ENCODE data around the gene USP49.
A peak's percentile ranks its signal among the peaks of the same experiment; 100 is the strongest.

Gene USP49

DNA sequence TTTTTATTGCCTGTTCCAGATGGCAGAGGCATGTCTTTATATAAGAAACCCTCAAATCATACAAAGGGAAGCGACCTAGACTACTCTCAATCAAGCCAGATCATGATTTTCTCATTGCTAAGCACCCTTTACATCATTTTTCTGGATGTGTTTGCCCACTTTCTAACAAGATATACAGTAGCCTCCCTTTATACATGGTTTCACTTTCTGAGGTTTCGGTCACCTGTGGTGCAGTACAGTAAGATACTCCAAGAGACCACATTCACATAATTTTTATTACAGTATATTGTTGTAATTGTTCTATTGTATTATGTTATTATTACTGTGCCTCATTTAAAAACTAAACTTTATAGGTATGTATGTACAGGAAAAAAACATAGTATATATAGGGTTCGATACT lies 84.1 kb downstream of the USP49 start:
- H3K9me3 ChIP-seq (ENCODE audit: insufficient read depth, low read length) = no peaks in the 10 kb centered on the region
- no peak overlapping the region for H3K4me2 ChIP-seq (ENCODE audit: low read depth, low read length, poor library complexity, severe bottlenecking)
- no peaks in the 10 kb centered on the region for H3K36me3 ChIP-seq (ENCODE audit: low read length)
- H2AFZ ChIP-seq (ENCODE audit: low read depth, low read length, severe bottlenecking) = no peak overlapping the region
- H3F3A ChIP-seq (ENCODE audit: insufficient read depth) = peaks cover 5% of the 10 kb centered on the region; the same call in 1 of the 2 replicates
- TF ChIP-seq EZH2phosphoT487 (conservative IDR thresholded peaks at IDR 0.05; ENCODE audit: low read length) = no peak
- TF ChIP-seq, protein P1, sequence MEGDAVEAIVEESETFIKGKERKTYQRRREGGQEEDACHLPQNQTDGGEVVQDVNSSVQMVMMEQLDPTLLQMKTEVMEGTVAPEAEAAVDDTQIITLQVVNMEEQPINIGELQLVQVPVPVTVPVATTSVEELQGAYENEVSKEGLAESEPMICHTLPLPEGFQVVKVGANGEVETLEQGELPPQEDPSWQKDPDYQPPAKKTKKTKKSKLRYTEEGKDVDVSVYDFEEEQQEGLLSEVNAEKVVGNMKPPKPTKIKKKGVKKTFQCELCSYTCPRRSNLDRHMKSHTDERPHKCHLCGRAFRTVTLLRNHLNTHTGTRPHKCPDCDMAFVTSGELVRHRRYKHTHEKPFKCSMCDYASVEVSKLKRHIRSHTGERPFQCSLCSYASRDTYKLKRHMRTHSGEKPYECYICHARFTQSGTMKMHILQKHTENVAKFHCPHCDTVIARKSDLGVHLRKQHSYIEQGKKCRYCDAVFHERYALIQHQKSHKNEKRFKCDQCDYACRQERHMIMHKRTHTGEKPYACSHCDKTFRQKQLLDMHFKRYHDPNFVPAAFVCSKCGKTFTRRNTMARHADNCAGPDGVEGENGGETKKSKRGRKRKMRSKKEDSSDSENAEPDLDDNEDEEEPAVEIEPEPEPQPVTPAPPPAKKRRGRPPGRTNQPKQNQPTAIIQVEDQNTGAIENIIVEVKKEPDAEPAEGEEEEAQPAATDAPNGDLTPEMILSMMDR (IDR thresholded peaks at IDR 0.05; ENCODE audit: insufficient read depth, low read length, poor library complexity, severe bottlenecking) = no peak
- no peak overlapping the region for H3K9ac ChIP-seq (ENCODE audit: low read length)
- no peaks in the 10 kb centered on the region for H3K79me2 ChIP-seq (ENCODE audit: insufficient read depth, low read length)
- H3K27ac ChIP-seq (ENCODE audit: low read depth, low read length) = no peak overlapping the region
- no peaks in the 10 kb centered on the region for H4K20me1 ChIP-seq (ENCODE audit: low read depth, low read length)
- no peaks in the 10 kb centered on the region for H3K27me3 ChIP-seq (ENCODE audit: low read length)
- H3K4me3 ChIP-seq (ENCODE audit: insufficient read depth, low read length, poor library complexity, severe bottlenecking) = no peak overlapping the region
- no peaks in the 10 kb centered on the region for H3K9me2 ChIP-seq (replicated peaks; ENCODE audit: insufficient read depth, low read length)

DNA sequence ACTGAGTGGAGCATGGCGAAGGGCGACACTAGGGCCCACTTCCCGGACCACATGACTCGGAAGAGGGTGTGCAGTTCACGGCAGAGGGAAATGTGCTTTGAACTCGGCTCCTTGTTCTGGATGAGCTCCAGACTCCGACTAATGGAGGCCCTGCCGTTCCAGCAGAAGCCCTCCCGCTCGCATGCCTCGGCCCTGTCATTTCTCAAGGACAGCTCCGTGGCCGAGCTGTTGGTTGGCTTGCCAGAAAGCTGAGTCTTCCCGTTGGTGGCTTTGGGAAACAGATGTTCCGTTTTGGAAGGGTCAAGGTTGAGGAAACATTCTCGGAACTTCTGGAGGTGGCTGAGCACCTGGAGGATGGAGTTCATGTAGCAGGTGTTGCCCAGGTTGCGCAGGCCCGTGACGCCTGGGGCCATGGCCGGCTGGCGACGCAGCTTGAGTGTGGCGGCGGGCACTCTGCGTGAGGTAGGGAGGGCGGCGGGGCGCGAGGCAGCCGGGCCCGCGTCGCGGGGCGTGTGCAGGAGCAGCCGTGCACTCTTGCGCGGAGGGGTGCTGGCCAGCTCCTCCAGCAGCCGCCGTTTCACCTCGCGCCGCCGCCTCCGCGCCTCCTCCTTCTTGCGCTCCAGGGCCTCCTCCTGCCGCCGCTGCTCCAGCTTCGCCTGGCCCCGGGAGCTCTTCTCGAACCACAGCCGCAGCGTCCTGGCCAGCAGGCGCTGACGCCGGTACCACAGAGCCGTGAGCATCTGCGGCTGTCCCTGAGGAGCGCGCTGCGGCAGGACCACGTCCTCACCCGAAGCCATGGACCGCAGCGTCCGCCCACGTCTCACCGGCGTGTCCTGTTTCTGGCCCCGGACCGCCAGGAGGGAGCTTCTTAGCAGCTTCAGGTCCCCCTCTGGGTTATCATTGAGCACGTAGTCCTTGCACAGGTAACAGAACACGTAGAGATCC lies 89.1 kb downstream of the USP49 start:
- peaks cover 9% of the 10 kb centered on the region; the same call in 1 of the 2 replicates for H3F3A ChIP-seq (ENCODE audit: insufficient read depth)
- H4K20me1 ChIP-seq (ENCODE audit: low read depth, low read length) = no peaks in the 10 kb centered on the region
- no peaks in the 10 kb centered on the region for H3K27me3 ChIP-seq (ENCODE audit: low read length)
- H3K36me3 ChIP-seq (ENCODE audit: low read length) = peaks cover 7% of the 10 kb centered on the region; the same call in 1 of the 2 replicates
- H3K4me3 ChIP-seq (ENCODE audit: insufficient read depth, low read length, poor library complexity, severe bottlenecking) = no peak overlapping the region
- TF ChIP-seq EZH2phosphoT487 (conservative IDR thresholded peaks at IDR 0.05; ENCODE audit: low read length) = no peak
- TF ChIP-seq, protein P1 (IDR thresholded peaks at IDR 0.05; ENCODE audit: insufficient read depth, low read length, poor library complexity, severe bottlenecking) = no peak
- H3K9me3 ChIP-seq (ENCODE audit: insufficient read depth, low read length) = no peaks in the 10 kb centered on the region
- no peak overlapping the region for H2AFZ ChIP-seq (ENCODE audit: low read depth, low read length, severe bottlenecking)
- no peaks in the 10 kb centered on the region for H3K9me2 ChIP-seq (replicated peaks; ENCODE audit: insufficient read depth, low read length)
- no peaks in the 10 kb centered on the region for H3K79me2 ChIP-seq (ENCODE audit: insufficient read depth, low read length)
- H3K9ac ChIP-seq (ENCODE audit: low read length) = no peak overlapping the region
- no peak overlapping the region for H3K4me2 ChIP-seq (ENCODE audit: low read depth, low read length, poor library complexity, severe bottlenecking)
- H3K27ac ChIP-seq (ENCODE audit: low read depth, low read length) = no peak overlapping the region

DNA sequence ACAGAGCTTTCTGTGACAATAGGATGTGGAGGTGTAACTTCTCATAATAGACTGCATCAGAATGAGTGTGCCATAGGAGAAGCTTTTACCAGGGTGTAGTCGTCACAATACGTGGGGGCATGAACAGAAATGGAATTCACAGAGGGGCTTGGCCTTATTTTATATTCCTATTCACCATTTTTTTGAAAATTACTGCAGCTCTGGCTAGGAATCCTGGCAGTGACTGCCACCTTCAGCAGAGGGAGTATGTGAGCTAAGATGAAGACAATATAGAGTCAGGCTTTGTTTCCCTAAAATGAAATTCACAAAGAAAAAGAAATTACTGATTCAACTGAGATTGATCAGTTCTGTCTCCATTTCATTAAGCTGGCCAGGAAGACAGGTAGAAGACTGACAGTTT lies 93.8 kb downstream of the USP49 start:
- Histone ChIP-seq H3K27me3 (ENCODE audit: low read length) (no peaks in the 10 kb centered on the region), H3K79me2 (ENCODE audit: insufficient read depth, low read length) (no peaks in the 10 kb centered on the region), H3K9ac (ENCODE audit: low read length) (no peak overlapping the region), H3K4me2 (ENCODE audit: low read depth, low read length, poor library complexity, severe bottlenecking) (no peak overlapping the region), H3K9me3 (ENCODE audit: insufficient read depth, low read length) (no peaks in the 10 kb centered on the region), H2AFZ (ENCODE audit: low read depth, low read length, severe bottlenecking) (no peak overlapping the region), H3K4me3 (ENCODE audit: insufficient read depth, low read length, poor library complexity, severe bottlenecking) (no peak overlapping the region), H3F3A (ENCODE audit: insufficient read depth) (peaks cover 7% of the 10 kb centered on the region; the same call in 1 of the 2 replicates), H3K36me3 (ENCODE audit: low read length) (peaks cover 7% of the 10 kb centered on the region; the same call in 1 of the 2 replicates), H3K9me2 (replicated peaks; ENCODE audit: insufficient read depth, low read length) (no peaks in the 10 kb centered on the region), H4K20me1 (ENCODE audit: low read depth, low read length) (no peaks in the 10 kb centered on the region), H3K27ac (ENCODE audit: low read depth, low read length) (no peak overlapping the region)
- TF ChIP-seq EZH2phosphoT487 (conservative IDR thresholded peaks at IDR 0.05; ENCODE audit: low read length) = no peak
- TF ChIP-seq, protein P1 (IDR thresholded peaks at IDR 0.05; ENCODE audit: insufficient read depth, low read length, poor library complexity, severe bottlenecking) = peak; percentile 35

All from SU-DHL-6 (cell line).